WI38 (cell line): ENCODE data around the gene IGSF21.

Source experiments
- H3K4me3 ChIP-seq: 2 replicates; pipeline ENCODE4 v1.5.1; 2011; ENCODE audit warnings: low read depth, mild to moderate bottlenecking, control low read depth, low read length
- CTCF ChIP-seq: IDR thresholded peaks from 2 replicates; pipeline ENCODE4 v1.5.1; 2012; ENCODE audit warnings: low read depth, mild to moderate bottlenecking, control low read depth, low read length

Gene IGSF21

GRCh38 chr1:18110968-18111367, 3.4 kb downstream of the IGSF21 start:
- H3K4me3 ChIP-seq = no peak overlapping the region
- no peak for TF ChIP-seq CTCF

GRCh38 chr1:18111605-18112297, 4.2 kb downstream of the IGSF21 start:
- H3K4me3 ChIP-seq = no peak overlapping the region
- TF ChIP-seq CTCF = no peak

- TF ChIP-seq CTCF = no peak
- no peak overlapping the region for H3K4me3 ChIP-seq
Observed at GRCh38 chr1:18112611-18113010, 5.0 kb downstream of the IGSF21 start.

GRCh38 chr1:18114726-18115410, 7.3 kb downstream of the IGSF21 start:
- TF ChIP-seq CTCF = no peak
- no peak overlapping the region for H3K4me3 ChIP-seq

GRCh38 chr1:18116777-18117176, 9.2 kb downstream of the IGSF21 start:
- H3K4me3 ChIP-seq = no peak overlapping the region
- TF ChIP-seq CTCF = no peak

- no peak for TF ChIP-seq CTCF
- no peak overlapping the region for H3K4me3 ChIP-seq
Observed at GRCh38 chr1:18118078-18118477, 10.5 kb downstream of the IGSF21 start.

GRCh38 chr1:18118491-18118890, 10.9 kb downstream of the IGSF21 start:
- H3K4me3 ChIP-seq = no peak overlapping the region
- TF ChIP-seq CTCF = no peak
